ENCODE measurements around the gene ZCCHC14.

DNA sequence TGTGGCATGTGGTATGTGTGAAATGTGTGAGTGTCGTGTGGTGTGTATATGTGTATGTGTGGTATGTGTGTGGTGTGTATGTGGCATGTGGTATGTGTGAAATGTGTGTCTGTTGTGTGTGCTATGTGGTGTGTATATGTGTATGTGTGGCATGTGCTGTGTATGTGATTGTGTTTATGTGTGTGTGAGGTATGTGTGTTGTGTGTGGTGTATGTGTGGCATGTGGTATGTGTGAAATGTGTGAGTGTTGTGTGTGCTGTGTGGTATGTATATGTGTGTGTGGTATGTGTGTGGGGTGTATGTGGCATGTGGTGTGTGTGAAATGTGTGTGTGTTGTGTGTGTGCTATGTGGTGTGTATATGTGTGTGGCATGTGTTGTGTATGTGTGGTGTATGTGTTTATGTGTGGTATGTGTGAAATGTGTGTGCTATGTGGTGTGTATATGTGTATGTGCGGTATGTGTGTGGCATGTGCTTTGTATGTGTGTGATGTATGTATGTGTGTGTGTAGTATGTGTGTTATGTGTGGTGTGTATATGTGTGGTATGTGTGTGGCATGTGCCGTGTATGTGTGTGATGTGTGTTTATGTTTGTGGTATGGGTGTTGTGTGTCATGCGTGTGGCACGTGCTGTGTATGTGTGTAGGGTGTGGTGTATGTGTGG is 9.6 kb upstream of the ZCCHC14 start:
- TF ChIP-seq, protein P1, sequence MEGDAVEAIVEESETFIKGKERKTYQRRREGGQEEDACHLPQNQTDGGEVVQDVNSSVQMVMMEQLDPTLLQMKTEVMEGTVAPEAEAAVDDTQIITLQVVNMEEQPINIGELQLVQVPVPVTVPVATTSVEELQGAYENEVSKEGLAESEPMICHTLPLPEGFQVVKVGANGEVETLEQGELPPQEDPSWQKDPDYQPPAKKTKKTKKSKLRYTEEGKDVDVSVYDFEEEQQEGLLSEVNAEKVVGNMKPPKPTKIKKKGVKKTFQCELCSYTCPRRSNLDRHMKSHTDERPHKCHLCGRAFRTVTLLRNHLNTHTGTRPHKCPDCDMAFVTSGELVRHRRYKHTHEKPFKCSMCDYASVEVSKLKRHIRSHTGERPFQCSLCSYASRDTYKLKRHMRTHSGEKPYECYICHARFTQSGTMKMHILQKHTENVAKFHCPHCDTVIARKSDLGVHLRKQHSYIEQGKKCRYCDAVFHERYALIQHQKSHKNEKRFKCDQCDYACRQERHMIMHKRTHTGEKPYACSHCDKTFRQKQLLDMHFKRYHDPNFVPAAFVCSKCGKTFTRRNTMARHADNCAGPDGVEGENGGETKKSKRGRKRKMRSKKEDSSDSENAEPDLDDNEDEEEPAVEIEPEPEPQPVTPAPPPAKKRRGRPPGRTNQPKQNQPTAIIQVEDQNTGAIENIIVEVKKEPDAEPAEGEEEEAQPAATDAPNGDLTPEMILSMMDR (IDR thresholded peaks at IDR 0.05; ENCODE audit: control extremely low read depth in 1 of 3, insufficient read depth in 1 of 3, low read depth in 1 of 3, low read length in 3 of 3), result no peak
- no peak for TF ChIP-seq GABPA (IDR thresholded peaks at IDR 0.05; ENCODE audit: borderline replicate concordance, insufficient read depth, low read length)
- TF ChIP-seq, protein P2, sequence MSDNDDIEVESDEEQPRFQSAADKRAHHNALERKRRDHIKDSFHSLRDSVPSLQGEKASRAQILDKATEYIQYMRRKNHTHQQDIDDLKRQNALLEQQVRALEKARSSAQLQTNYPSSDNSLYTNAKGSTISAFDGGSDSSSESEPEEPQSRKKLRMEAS (IDR thresholded peaks at IDR 0.05), result no peak
- TF ChIP-seq CHD1 (IDR thresholded peaks at IDR 0.05; ENCODE audit: low read depth, low read length), result no peak
- no peak for TF ChIP-seq POLR2A (IDR thresholded peaks at IDR 0.05; ENCODE audit: control extremely low read depth in 1 of 2, low read depth in 2 of 2, low read length in 2 of 2)
- TF ChIP-seq TAF1 (IDR thresholded peaks at IDR 0.05; ENCODE audit: low read depth, low read length), result no peak
- TF ChIP-seq EZH2 (IDR thresholded peaks at IDR 0.05; ENCODE audit: low read depth, low read length, severe bottlenecking), result no peak
- TF ChIP-seq TBP (IDR thresholded peaks at IDR 0.05; ENCODE audit: low read depth, low read length), result no peak
- no peak for TF ChIP-seq EP300 (IDR thresholded peaks at IDR 0.05; ENCODE audit: borderline replicate concordance in 1 of 2, low read depth in 2 of 2, low read length in 2 of 2)
